C4-2B (cell line): ENCODE data around the gene SOX5.

ENCODE experiments used
- ZFX ChIP-seq: fragments of 450-650 bp; IDR thresholded peaks from 2 replicates; pipeline ENCODE4 v1.6.1; 2017
- TF ChIP-seq, protein P1 (sequence below): fragments of 450-650 bp; conservative IDR thresholded peaks from 2 replicates; pipeline ENCODE4 v1.5.1; 2017; ENCODE audit warnings: mild to moderate bottlenecking

DNA sequence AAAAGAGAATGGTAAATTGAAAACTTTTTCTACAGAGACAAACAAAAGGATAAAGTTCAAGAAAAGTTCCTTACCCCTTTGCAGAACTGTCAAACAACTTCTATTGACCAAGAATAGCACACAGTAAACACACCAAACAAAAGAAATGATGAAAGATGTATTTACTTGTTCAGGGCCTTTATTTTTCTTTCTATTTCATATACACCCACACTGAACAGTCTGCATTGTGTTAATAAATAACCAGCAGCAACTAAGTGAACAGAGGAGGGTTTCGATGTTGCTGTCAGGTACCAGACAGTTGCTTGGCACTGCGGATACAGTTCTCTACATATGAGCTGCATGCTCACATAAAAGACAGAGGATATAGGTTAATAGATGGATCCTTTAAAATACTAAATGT, 122.1 kb downstream of the SOX5 start:
- TF ChIP-seq ZFX = no peak
- TF ChIP-seq, protein P1, sequence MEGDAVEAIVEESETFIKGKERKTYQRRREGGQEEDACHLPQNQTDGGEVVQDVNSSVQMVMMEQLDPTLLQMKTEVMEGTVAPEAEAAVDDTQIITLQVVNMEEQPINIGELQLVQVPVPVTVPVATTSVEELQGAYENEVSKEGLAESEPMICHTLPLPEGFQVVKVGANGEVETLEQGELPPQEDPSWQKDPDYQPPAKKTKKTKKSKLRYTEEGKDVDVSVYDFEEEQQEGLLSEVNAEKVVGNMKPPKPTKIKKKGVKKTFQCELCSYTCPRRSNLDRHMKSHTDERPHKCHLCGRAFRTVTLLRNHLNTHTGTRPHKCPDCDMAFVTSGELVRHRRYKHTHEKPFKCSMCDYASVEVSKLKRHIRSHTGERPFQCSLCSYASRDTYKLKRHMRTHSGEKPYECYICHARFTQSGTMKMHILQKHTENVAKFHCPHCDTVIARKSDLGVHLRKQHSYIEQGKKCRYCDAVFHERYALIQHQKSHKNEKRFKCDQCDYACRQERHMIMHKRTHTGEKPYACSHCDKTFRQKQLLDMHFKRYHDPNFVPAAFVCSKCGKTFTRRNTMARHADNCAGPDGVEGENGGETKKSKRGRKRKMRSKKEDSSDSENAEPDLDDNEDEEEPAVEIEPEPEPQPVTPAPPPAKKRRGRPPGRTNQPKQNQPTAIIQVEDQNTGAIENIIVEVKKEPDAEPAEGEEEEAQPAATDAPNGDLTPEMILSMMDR = no peak
